Measurements from ENCODE around the gene GCC1.

The GCC1 gene

DNA sequence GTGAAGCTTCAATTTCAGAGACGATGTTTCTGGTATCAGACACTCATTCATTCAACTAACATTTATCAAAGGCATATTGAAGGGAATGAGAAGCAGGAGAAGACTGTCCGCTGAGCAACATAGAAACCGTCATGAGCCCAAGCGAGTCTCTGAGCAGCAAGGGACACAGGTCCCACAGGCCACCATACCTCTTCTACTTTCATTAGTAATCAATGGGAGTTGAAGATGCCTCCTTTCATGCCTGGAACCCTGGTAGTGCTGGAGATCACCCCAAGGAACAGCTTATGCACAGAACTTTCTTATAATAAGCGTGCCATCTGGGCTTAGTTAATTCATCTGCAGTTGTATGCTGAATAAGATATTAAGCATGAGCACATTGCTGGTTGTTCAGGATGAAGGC lies 31.3 kb upstream of the GCC1 start:
- Histone ChIP-seq H3K36me3 (ENCODE audit: control insufficient read depth in 2 of 2, insufficient read depth in 2 of 2, low read length in 2 of 2) (no peaks in the 10 kb centered on the region), H3K27me3 (ENCODE audit: control insufficient read depth in 1 of 2, insufficient read depth in 2 of 2, low read length in 2 of 2) (peaks cover 23 to 25% of the 10 kb centered on the region in 2 donors), H3K4me3 (ENCODE audit: low read length in 2 of 2) (no peak overlapping the region), H3K27ac (ENCODE audit: low read length) (no peak overlapping the region), H3K9ac (ENCODE audit: low read length in 2 of 2) (no peak overlapping the region), H3K9me3 (ENCODE audit: control insufficient read depth in 2 of 2, low read length in 2 of 2) (no peaks in the 10 kb centered on the region), H3K4me1 (ENCODE audit: control insufficient read depth, insufficient read depth, low read length) (no peaks in the 10 kb centered on the region)

DNA sequence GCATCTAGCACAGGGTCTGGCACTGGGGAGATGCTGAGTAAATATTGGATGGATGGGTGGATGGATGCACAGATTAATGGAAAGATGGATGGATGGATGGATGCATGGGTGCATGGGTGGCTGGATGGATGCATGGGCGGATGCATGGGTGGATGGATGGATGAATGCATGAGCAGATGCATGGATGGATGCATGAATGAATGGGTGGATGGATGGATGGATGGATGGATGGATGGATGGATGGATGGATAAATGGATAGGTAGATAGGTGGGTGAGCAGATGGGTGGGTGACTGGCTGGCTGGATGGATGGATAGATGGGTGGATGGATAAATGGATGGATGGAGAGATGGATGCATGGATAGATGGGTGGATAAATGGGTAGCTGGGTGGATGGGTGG lies 26.9 kb upstream of the GCC1 start:
- no peaks in the 10 kb centered on the region for H3K36me3 ChIP-seq (ENCODE audit: control insufficient read depth in 2 of 2, insufficient read depth in 2 of 2, low read length in 2 of 2)
- no peak overlapping the region for H3K4me3 ChIP-seq (ENCODE audit: low read length in 2 of 2)
- no peaks in the 10 kb centered on the region for H3K4me1 ChIP-seq (ENCODE audit: control insufficient read depth, insufficient read depth, low read length)
- no peaks in the 10 kb centered on the region for H3K9me3 ChIP-seq (ENCODE audit: control insufficient read depth in 2 of 2, low read length in 2 of 2)
- H3K27me3 ChIP-seq (ENCODE audit: control insufficient read depth in 1 of 2, insufficient read depth in 2 of 2, low read length in 2 of 2), result peaks cover 8 to 14% of the 10 kb centered on the region in 2 donors
- no peak overlapping the region for H3K9ac ChIP-seq (ENCODE audit: low read length in 2 of 2)
- no peak overlapping the region for H3K27ac ChIP-seq (ENCODE audit: low read length)

DNA sequence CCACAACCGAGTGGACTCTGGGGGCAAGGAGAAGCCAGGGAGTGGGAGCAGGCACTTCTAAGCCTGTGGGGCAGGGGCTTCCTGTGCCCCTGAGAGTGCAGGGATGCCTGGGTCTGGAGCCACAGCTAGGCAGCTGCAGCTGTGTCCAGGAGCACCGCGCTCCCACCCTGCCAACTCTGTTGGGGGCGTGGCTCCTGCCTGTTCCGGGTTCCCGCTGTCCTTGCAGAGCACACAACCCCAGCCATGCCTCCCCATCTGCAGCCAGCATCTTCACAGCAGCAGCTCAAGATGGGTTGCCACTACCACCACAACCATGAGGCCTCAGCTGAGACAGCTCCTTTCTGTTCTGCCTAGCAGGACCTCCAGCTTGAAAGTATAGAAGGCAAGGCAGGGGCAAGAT lies 23.9 kb upstream of the GCC1 start:
- Histone ChIP-seq H3K9me3 (ENCODE audit: control insufficient read depth in 2 of 2, low read length in 2 of 2) (no peaks in the 10 kb centered on the region), H3K9ac (ENCODE audit: low read length in 2 of 2) (no peak overlapping the region), H3K27ac (ENCODE audit: low read length) (no peak overlapping the region), H3K4me3 (ENCODE audit: low read length in 2 of 2) (no peak overlapping the region), H3K36me3 (ENCODE audit: control insufficient read depth in 2 of 2, insufficient read depth in 2 of 2, low read length in 2 of 2) (no peaks in the 10 kb centered on the region), H3K27me3 (ENCODE audit: control insufficient read depth in 1 of 2, insufficient read depth in 2 of 2, low read length in 2 of 2) (peaks cover 0 to 6% of the 10 kb centered on the region in 2 donors), H3K4me1 (ENCODE audit: control insufficient read depth, insufficient read depth, low read length) (no peaks in the 10 kb centered on the region)

DNA sequence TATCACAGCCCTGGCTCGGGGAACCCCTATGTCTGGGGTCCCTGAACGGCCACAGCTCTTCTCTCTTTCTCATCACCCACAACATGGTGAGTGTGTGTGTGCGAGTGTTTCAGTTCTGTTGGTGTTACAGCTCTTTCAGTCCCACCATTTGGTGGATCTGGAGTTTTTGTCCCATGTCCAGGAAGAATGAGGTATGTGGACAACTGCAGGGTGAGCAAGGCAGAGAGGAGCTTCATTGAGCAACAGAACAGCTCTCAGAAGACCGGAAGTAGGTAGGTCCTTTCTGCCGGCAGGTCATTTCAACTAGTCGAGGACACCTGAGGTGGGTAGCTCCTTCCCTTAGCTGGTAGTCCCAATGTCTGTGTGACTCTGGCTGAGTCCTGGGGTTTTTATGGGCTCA lies 23.1 kb upstream of the GCC1 start:
- H3K27me3 ChIP-seq (ENCODE audit: control insufficient read depth in 1 of 2, insufficient read depth in 2 of 2, low read length in 2 of 2), result peaks cover 0 to 3% of the 10 kb centered on the region in 2 donors
- no peaks in the 10 kb centered on the region for H3K9me3 ChIP-seq (ENCODE audit: control insufficient read depth in 2 of 2, low read length in 2 of 2)
- no peak overlapping the region for H3K27ac ChIP-seq (ENCODE audit: low read length)
- H3K36me3 ChIP-seq (ENCODE audit: control insufficient read depth in 2 of 2, insufficient read depth in 2 of 2, low read length in 2 of 2), result no peaks in the 10 kb centered on the region
- H3K9ac ChIP-seq (ENCODE audit: low read length in 2 of 2), result no peak overlapping the region
- no peak overlapping the region for H3K4me3 ChIP-seq (ENCODE audit: low read length in 2 of 2)
- no peaks in the 10 kb centered on the region for H3K4me1 ChIP-seq (ENCODE audit: control insufficient read depth, insufficient read depth, low read length)

DNA sequence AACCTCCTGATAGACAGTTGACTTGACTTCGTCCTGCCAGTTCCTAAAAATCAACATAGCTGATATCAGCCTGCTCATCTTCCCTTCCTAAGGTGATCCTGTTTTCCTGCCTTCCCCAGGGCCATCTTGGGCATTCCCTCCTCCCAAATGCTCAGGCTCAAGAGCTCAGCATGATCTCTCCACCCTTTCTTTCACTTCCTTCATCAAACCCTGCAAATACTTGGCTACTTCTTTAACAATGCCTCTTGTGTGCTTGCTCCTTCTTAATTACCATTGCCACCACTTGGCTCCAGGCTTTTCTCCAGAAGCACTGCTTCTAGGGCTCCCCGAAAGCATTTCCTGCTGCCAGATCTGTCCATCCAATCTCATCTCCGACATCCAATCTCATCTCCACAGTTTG lies 15.5 kb upstream of the GCC1 start:
- Histone ChIP-seq H3K4me3 (ENCODE audit: low read length in 2 of 2) (no peak overlapping the region), H3K4me1 (ENCODE audit: control insufficient read depth, insufficient read depth, low read length) (no peaks in the 10 kb centered on the region), H3K27ac (ENCODE audit: low read length) (no peak overlapping the region), H3K36me3 (ENCODE audit: control insufficient read depth in 2 of 2, insufficient read depth in 2 of 2, low read length in 2 of 2) (no peaks in the 10 kb centered on the region), H3K9me3 (ENCODE audit: control insufficient read depth in 2 of 2, low read length in 2 of 2) (no peaks in the 10 kb centered on the region), H3K9ac (ENCODE audit: low read length in 2 of 2) (no peak overlapping the region), H3K27me3 (ENCODE audit: control insufficient read depth in 1 of 2, insufficient read depth in 2 of 2, low read length in 2 of 2) (no peaks in the 10 kb centered on the region)

DNA sequence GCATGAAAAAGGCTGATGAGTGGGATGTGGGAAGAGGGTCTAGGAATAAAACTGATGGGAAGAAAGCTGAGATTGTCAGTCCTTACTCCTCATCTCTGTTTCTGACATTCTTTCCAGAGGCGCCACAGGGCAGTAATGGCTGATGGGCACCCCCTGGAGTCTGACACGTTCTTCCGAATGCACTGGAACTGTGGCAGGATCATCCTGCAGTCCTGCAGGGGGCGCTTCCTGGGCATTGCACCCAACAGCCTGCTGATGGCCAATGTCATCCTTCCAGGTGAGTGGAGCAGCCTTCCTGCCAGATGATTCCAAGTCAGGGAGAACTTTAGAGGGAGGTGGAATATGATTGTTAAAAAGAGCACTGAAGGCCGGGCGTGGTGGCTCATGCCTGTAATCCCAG lies 12.9 kb upstream of the GCC1 start:
- no peak overlapping the region for H3K4me3 ChIP-seq (ENCODE audit: low read length in 2 of 2)
- H3K9ac ChIP-seq (ENCODE audit: low read length in 2 of 2), result no peak overlapping the region
- no peaks in the 10 kb centered on the region for H3K27me3 ChIP-seq (ENCODE audit: control insufficient read depth in 1 of 2, insufficient read depth in 2 of 2, low read length in 2 of 2)
- no peaks in the 10 kb centered on the region for H3K9me3 ChIP-seq (ENCODE audit: control insufficient read depth in 2 of 2, low read length in 2 of 2)
- H3K27ac ChIP-seq (ENCODE audit: low read length), result no peak overlapping the region
- H3K4me1 ChIP-seq (ENCODE audit: control insufficient read depth, insufficient read depth, low read length), result no peaks in the 10 kb centered on the region
- H3K36me3 ChIP-seq (ENCODE audit: control insufficient read depth in 2 of 2, insufficient read depth in 2 of 2, low read length in 2 of 2), result peaks cover 0 to 2% of the 10 kb centered on the region in 2 donors

DNA sequence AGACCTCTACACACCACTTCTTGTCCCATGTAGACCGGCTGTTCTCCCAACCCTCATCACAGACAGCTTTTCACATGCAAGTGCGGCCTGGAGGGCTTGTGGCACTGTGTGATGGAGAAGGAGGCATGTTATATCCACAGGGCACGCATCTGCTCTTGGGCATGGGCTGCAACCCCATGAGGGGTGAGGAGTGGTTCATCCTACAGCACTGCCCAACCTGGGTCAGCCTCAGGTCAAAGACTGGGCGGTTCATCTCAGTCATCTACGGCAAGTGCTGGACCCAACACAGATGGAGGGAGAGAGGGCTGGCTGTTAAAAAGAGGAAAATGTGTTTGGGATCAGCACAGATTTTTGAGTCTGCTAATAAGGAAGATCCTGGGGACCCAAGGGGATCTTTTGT lies 10.3 kb upstream of the GCC1 start:
- Histone ChIP-seq H3K9me3 (ENCODE audit: control insufficient read depth in 2 of 2, low read length in 2 of 2) (no peaks in the 10 kb centered on the region), H3K27ac (ENCODE audit: low read length) (no peak overlapping the region), H3K27me3 (ENCODE audit: control insufficient read depth in 1 of 2, insufficient read depth in 2 of 2, low read length in 2 of 2) (no peaks in the 10 kb centered on the region), H3K36me3 (ENCODE audit: control insufficient read depth in 2 of 2, insufficient read depth in 2 of 2, low read length in 2 of 2) (peaks cover 12 to 14% of the 10 kb centered on the region in 2 donors), H3K4me3 (ENCODE audit: low read length in 2 of 2) (no peak overlapping the region), H3K4me1 (ENCODE audit: control insufficient read depth, insufficient read depth, low read length) (no peaks in the 10 kb centered on the region), H3K9ac (ENCODE audit: low read length in 2 of 2) (no peak overlapping the region)

DNA sequence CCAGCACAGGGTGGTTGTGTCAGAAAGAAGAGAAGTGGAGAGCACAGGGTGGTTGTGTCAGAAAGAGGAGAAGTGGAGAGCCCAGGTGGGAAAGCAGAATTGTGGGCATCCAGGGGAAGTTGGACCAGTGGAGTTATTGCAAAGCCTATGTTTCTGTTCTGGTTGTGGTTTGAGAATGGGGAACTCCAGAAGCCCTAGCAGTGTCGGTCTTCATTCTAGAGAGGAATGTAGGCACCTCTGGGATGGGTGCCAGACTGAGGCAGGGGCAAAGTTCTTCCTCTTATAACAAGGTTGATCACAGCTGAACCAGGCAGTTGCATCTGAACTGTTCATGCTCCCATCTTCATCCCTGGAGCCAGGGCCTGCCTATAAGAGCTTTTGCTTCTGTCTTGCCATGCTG lies 9.1 kb upstream of the GCC1 start:
- Histone ChIP-seq H3K9me3 (ENCODE audit: control insufficient read depth in 2 of 2, low read length in 2 of 2) (no peaks in the 10 kb centered on the region), H3K4me3 (ENCODE audit: low read length in 2 of 2) (no peak overlapping the region), H3K27ac (ENCODE audit: low read length) (no peak overlapping the region), H3K27me3 (ENCODE audit: control insufficient read depth in 1 of 2, insufficient read depth in 2 of 2, low read length in 2 of 2) (no peaks in the 10 kb centered on the region), H3K4me1 (ENCODE audit: control insufficient read depth, insufficient read depth, low read length) (peaks cover 7% of the 10 kb centered on the region), H3K9ac (ENCODE audit: low read length in 2 of 2) (no peak overlapping the region), H3K36me3 (ENCODE audit: control insufficient read depth in 2 of 2, insufficient read depth in 2 of 2, low read length in 2 of 2) (peaks cover 16 to 20% of the 10 kb centered on the region in 2 donors)

DNA sequence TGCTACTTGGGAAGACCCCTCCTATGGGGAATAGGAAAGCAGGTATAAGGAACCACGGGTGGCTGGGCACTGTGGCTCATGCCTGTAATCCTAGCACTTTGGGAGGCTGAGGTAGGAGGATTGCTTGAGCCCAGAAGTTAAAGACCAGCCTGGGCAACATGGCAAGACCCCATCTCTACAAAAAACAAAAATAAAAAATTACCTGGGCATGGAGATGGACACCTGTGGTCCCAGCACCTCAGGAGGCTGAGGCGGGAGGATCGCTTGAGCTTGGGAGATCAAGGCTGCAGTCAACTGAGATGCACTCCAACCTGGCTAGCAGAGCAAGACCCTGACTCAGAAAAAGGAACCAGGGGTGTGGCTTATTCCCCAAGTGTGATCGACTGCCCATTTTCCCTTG lies 7.2 kb upstream of the GCC1 start:
- Histone ChIP-seq H3K9me3 (ENCODE audit: control insufficient read depth in 2 of 2, low read length in 2 of 2) (no peaks in the 10 kb centered on the region), H3K36me3 (ENCODE audit: control insufficient read depth in 2 of 2, insufficient read depth in 2 of 2, low read length in 2 of 2) (peaks cover 16 to 20% of the 10 kb centered on the region in 2 donors), H3K27me3 (ENCODE audit: control insufficient read depth in 1 of 2, insufficient read depth in 2 of 2, low read length in 2 of 2) (no peaks in the 10 kb centered on the region), H3K9ac (ENCODE audit: low read length in 2 of 2) (no peak overlapping the region), H3K4me3 (ENCODE audit: low read length in 2 of 2) (no peak overlapping the region), H3K4me1 (ENCODE audit: control insufficient read depth, insufficient read depth, low read length) (peaks cover 20% of the 10 kb centered on the region), H3K27ac (ENCODE audit: low read length) (no peak overlapping the region)

DNA sequence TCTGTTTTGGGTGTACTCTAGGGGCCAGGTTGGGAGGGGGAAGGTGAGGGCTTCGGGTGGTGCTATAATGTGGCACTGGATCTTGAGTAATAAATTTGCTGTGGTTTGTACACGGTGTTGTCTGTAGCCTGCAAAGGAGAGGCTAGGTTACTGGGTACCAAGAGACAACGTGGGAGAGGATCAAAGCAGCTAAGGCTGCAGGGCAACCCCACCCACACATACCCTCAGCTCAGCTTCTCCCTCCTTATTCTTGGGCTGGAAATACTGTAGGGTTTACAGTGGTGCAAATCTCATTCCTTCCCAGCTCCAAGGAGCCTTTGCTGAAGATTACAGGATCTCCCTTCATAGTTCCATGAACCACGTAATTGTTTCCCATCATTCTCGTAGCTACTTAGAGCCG lies 6.2 kb upstream of the GCC1 start:
- no peak overlapping the region for H3K4me3 ChIP-seq (ENCODE audit: low read length in 2 of 2)
- H3K4me1 ChIP-seq (ENCODE audit: control insufficient read depth, insufficient read depth, low read length), result peaks cover 22% of the 10 kb centered on the region
- H3K9me3 ChIP-seq (ENCODE audit: control insufficient read depth in 2 of 2, low read length in 2 of 2), result no peaks in the 10 kb centered on the region
- H3K36me3 ChIP-seq (ENCODE audit: control insufficient read depth in 2 of 2, insufficient read depth in 2 of 2, low read length in 2 of 2), result peaks cover 16 to 20% of the 10 kb centered on the region in 2 donors
- H3K27ac ChIP-seq (ENCODE audit: low read length), result no peak overlapping the region
- no peaks in the 10 kb centered on the region for H3K27me3 ChIP-seq (ENCODE audit: control insufficient read depth in 1 of 2, insufficient read depth in 2 of 2, low read length in 2 of 2)
- no peak overlapping the region for H3K9ac ChIP-seq (ENCODE audit: low read length in 2 of 2)

DNA sequence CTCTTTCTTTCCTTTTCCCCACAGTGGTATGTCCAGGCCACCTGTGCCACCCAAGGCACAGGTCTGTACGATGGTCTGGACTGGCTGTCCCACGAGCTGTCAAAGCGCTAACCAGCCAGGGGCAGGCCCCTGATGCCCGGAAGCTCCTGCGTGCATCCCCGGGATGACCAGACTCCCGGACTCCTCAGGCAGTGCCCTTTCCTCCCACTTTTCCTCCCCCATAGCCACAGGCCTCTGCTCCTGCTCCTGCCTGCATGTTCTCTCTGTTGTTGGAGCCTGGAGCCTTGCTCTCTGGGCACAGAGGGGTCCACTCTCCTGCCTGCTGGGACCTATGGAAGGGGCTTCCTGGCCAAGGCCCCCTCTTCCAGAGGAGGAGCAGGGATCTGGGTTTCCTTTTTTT lies 5.8 kb upstream of the GCC1 start:
- Histone ChIP-seq H3K27me3 (ENCODE audit: control insufficient read depth in 1 of 2, insufficient read depth in 2 of 2, low read length in 2 of 2) (no peaks in the 10 kb centered on the region), H3K27ac (ENCODE audit: low read length) (no peak overlapping the region)

More for the DNA sequence above, 5.8 kb upstream of the GCC1 start:
- no peaks in the 10 kb centered on the region for H3K9me3 ChIP-seq (ENCODE audit: control insufficient read depth in 2 of 2, low read length in 2 of 2)
- no peak overlapping the region for H3K4me3 ChIP-seq (ENCODE audit: low read length in 2 of 2)
- H3K36me3 ChIP-seq (ENCODE audit: control insufficient read depth in 2 of 2, insufficient read depth in 2 of 2, low read length in 2 of 2), result peaks cover 16 to 20% of the 10 kb centered on the region in 2 donors
- H3K4me1 ChIP-seq (ENCODE audit: control insufficient read depth, insufficient read depth, low read length), result peaks cover 22% of the 10 kb centered on the region
- H3K9ac ChIP-seq (ENCODE audit: low read length in 2 of 2), result no peak overlapping the region

All from stomach smooth muscle (tissue), 2 donors.